ENCODE results near the gene RAD51B. TPM values are rescaled to one million over a fixed set of nuclear protein-coding genes. Genes with fewer than 3 reads are reported as not detected.

Gene RAD51B
- total and polyA plus RNA-seq, 8 donors: 10.8 to 18.3 (median 14.1) TPM

DNA sequence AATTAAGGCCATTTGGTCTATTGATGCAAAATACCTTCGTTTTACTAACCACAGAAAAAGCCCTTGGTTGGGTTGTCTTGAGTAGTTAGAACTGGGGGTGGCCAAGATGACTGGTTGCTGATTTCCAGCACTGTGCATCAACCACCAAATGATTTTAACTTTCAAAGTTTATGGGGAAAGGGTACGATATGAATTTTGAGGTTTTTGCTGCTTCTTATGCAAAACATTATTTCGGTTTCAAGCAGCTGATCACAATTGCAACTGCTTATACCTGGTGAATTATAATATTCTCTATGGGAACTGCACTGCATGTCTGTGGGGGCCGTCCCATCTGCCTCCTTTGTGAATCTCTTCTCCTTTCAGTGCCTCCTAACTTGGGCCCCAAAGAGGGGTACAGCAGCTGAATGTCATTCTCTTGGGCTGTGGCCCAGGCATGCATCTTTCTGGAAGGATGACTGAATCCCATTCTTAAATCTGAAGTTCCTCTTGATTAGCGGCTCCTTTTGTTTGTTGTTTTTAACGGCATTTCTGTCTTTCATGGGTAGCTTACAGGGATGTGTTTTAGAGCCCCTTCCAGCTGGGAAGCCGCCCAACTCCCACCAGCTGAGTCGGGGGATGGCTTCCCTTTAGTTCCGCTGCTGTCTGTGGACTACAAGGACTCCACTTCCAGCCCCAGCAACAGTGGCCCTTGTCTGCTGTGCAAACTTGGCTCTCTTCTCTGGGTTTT lies 493.5 kb downstream of the RAD51B start:
- Histone ChIP-seq H3K4me3 (no peak overlapping the region), H3K4me1 (peaks cover 0 to 10% of the 10 kb centered on the region in 2 donors), H3K36me3 (no peaks in the 10 kb centered on the region), H3K27ac (no peak overlapping the region), H3K9me3 (no peaks in the 10 kb centered on the region), H3K27me3 (no peaks in the 10 kb centered on the region)
- DNase-seq (no peak), ATAC-seq (no peak)
- intact Hi-C loops (cut with DNase I): no loop called here
- TF ChIP-seq, protein P1, sequence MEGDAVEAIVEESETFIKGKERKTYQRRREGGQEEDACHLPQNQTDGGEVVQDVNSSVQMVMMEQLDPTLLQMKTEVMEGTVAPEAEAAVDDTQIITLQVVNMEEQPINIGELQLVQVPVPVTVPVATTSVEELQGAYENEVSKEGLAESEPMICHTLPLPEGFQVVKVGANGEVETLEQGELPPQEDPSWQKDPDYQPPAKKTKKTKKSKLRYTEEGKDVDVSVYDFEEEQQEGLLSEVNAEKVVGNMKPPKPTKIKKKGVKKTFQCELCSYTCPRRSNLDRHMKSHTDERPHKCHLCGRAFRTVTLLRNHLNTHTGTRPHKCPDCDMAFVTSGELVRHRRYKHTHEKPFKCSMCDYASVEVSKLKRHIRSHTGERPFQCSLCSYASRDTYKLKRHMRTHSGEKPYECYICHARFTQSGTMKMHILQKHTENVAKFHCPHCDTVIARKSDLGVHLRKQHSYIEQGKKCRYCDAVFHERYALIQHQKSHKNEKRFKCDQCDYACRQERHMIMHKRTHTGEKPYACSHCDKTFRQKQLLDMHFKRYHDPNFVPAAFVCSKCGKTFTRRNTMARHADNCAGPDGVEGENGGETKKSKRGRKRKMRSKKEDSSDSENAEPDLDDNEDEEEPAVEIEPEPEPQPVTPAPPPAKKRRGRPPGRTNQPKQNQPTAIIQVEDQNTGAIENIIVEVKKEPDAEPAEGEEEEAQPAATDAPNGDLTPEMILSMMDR (IDR thresholded peaks at IDR 0.05): no peak

DNA sequence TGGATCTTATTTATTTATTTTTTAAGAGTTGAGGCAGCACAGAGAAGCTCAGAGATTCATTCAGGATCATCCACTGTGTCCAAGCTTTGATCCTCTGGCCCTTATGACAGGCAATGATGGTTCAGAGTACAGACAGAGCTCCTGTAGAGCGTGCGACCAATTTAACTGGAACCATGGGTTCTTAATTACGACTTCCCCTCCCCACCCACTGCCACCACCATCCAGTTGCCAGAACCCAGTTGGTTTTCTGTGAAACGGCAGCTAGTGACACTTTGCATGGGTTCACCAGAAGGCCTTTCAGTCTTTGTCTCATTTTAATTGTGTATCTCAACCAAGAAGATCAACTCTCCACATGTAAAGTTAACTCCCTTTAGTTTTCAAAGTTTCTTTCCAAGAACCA lies 495.1 kb downstream of the RAD51B start:
- no peak for ATAC-seq
- no peaks in the 10 kb centered on the region for H3K9me3 ChIP-seq
- TF ChIP-seq, protein P1 (IDR thresholded peaks at IDR 0.05): no peak
- H3K27me3 ChIP-seq: no peaks in the 10 kb centered on the region
- no peaks in the 10 kb centered on the region for H3K36me3 ChIP-seq
- no peaks in the 10 kb centered on the region for H3K4me1 ChIP-seq
- H3K27ac ChIP-seq: no peak overlapping the region
- intact Hi-C loops (cut with DNase I): no loop called here
- DNase-seq: no peak
- no peak overlapping the region for H3K4me3 ChIP-seq

DNA sequence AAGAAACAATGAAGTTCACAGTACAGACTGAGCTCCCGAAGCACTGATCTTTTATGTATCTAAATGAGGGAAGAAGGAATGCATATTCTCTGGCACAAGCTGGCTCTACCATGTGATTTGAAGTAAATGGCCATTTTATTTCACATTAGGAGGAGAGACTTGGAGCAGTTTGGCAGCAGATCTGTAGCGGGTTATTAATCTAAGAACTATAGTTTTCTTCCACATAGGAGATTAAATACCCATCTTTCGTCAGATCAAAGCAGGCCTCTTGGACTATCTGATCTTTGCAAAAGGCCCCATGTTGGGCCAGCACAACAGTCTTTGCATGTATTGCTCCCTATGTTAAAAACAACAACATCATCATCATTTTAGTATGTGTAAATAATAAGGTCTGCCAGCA lies 495.5 kb downstream of the RAD51B start:
- TF ChIP-seq, protein P1 (IDR thresholded peaks at IDR 0.05): no peak
- no peaks in the 10 kb centered on the region for H3K27me3 ChIP-seq
- peak in 2 of 4 donors; percentile 85 to 90 for DNase-seq
- H3K9me3 ChIP-seq: no peaks in the 10 kb centered on the region
- no peak overlapping the region for H3K4me3 ChIP-seq
- no peak for ATAC-seq
- no peaks in the 10 kb centered on the region for H3K36me3 ChIP-seq
- intact Hi-C loops (cut with DNase I): no loop called here
- no peak overlapping the region for H3K27ac ChIP-seq
- no peaks in the 10 kb centered on the region for H3K4me1 ChIP-seq

DNA sequence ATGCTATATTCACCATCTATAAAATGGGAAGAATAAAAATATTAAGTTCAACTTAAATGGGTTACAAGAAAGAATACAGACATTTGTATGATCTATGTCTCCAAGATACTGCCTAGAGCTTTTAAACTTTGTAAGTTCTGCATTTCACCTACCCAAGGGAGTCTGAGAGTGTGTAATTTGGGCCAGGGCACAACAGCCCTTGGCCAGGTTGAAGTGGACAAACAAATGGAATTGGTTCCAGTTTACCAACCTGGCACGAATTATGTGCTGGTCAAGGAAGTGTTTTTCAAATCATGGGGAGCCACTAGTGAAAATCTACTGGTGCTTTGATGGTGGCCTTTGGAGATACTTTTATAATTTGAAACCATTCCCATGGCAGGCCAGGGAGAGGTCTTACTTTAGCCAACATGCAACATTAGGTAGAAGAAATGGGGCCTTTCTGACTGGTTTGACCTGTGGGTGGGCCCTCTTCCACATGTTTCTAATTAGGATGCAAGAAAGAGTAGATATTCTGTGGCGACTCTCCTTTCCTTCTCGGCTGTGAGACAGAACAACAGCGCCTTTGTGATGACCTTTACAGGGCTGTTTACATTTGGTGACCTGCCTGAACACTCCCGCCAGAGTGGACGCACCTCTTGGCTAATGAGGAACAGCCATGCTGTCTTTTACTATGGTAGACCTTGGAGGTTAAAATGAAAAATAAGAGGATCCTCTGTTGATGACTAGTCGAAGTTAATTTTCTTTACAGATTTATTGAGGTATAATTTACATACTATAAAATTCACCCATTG lies 496.7 kb downstream of the RAD51B start:
- Histone ChIP-seq H3K27ac (no peak overlapping the region), H3K9me3 (no peaks in the 10 kb centered on the region), H3K4me1 (peaks cover 0 to 5% of the 10 kb centered on the region in 2 donors), H3K27me3 (no peaks in the 10 kb centered on the region), H3K36me3 (no peaks in the 10 kb centered on the region), H3K4me3 (no peak overlapping the region)
- ATAC-seq (peak; percentile 50), DNase-seq (no peak)
- TF ChIP-seq, protein P1 (IDR thresholded peaks at IDR 0.05): no peak
- intact Hi-C loops (cut with DNase I): no loop called here

DNA sequence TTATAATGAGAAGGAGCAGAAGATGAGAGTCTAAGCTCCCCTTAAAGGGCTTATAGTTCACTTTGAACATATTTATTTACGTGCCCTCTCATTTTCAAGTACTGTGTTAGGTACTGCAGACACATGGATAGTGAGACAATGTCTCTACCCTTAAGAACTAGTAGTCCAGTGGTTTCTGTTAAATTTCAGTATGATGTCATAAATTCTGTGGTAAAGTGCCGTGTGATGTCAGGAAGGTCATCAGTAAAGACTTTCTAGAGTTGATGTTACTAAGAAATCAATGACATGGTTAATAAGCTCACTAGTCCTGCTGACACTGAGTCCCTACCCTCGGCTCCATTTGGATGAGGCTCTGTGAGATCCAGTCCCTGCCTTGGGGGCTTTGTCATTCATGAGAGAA lies 497.7 kb downstream of the RAD51B start:
- Histone ChIP-seq H3K27me3 (no peaks in the 10 kb centered on the region), H3K36me3 (no peaks in the 10 kb centered on the region), H3K9me3 (no peaks in the 10 kb centered on the region), H3K4me3 (no peak overlapping the region), H3K27ac (no peak overlapping the region), H3K4me1 (peaks cover 0 to 5% of the 10 kb centered on the region in 2 donors)
- no peak for DNase-seq
- intact Hi-C loops (cut with DNase I): no loop called here
- TF ChIP-seq, protein P1 (IDR thresholded peaks at IDR 0.05): no peak
- ATAC-seq: no peak

Measured in left lung (tissue), 10 donors.